GM19324 (cell line): ENCODE data around the gene CACNA1H.
"Not testable (repeated sequence)": the region's sequence is repeated elsewhere in the genome, so short reads cannot be mapped to it uniquely, and the experiment has no call there.

Experiments used
- ATAC-seq: cut with Tn5 transposase; IDR thresholded peaks from one replicate; pipeline ENCODE4 v1.9.1; 2021; ENCODE audit warnings: mild to moderate bottlenecking, moderate library complexity; ENCODE audit not compliant: unreplicated experiment, low FRiP score

CACNA1H gene

DNA sequence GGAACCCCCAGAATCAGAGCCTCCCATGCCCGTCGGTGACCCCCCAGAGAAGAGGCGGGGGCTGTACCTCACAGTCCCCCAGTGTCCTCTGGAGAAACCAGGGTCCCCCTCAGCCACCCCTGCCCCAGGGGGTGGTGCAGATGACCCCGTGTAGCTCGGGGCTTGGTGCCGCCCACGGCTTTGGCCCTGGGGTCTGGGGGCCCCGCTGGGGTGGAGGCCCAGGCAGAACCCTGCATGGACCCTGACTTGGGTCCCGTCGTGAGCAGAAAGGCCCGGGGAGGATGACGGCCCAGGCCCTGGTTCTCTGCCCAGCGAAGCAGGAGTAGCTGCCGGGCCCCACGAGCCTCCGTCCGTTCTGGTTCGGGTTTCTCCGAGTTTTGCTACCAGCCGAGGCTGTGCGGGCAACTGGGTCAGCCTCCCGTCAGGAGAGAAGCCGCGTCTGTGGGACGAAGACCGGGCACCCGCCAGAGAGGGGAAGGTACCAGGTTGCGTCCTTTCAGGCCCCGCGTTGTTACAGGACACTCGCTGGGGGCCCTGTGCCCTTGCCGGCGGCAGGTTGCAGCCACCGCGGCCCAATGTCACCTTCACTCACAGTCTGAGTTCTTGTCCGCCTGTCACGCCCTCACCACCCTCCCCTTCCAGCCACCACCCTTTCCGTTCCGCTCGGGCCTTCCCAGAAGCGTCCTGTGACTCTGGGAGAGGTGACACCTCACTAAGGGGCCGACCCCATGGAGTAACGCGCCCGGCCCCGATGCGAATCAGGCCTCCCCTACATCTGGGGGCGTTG is 68.1 kb downstream of the CACNA1H start:
- no peak for ATAC-seq

DNA sequence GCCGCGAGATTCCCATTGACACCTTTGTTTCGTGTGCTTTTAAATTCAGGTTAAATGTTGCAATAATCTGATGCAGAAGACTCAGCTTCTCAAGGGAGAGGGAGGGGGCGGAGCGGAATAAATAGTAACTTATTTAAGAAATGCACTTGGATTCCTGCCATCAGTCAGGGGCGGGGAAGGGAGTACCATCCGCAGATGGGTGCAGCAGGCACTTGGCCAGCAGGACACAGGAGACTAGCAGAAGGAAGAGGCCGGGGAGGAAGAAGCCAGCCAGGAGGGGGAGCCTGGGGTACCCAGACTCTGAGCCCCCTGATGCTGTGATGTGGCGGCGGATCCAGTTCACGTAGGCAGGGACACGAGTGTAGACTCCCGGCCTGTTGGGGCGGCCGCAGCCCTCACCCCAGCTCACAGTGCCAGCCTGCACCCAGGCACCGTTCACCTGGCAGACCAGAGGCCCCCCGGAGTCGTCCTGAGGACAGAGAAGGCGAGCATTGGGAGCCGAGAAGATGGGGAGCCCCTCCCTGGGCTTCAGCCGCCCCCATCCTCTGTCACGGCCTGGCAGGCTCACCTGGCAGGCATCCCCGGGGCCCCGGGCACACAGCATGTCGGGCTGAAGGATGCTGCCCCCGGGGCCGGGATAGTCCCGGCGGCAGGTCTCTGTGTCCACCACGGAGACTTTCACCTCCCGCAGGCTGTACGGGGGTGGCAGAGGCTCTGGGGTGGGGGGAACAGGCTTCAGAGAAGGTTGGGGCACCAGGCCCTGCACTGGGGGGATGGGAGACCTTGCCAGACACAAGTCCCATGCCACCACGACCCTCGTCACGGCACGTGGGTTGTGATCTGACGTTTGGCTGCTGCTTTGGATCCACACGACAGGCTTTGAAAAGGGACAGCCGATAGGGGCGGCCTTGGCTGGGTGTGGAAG is 69.0 kb downstream of the CACNA1H start:
- no peak for ATAC-seq

DNA sequence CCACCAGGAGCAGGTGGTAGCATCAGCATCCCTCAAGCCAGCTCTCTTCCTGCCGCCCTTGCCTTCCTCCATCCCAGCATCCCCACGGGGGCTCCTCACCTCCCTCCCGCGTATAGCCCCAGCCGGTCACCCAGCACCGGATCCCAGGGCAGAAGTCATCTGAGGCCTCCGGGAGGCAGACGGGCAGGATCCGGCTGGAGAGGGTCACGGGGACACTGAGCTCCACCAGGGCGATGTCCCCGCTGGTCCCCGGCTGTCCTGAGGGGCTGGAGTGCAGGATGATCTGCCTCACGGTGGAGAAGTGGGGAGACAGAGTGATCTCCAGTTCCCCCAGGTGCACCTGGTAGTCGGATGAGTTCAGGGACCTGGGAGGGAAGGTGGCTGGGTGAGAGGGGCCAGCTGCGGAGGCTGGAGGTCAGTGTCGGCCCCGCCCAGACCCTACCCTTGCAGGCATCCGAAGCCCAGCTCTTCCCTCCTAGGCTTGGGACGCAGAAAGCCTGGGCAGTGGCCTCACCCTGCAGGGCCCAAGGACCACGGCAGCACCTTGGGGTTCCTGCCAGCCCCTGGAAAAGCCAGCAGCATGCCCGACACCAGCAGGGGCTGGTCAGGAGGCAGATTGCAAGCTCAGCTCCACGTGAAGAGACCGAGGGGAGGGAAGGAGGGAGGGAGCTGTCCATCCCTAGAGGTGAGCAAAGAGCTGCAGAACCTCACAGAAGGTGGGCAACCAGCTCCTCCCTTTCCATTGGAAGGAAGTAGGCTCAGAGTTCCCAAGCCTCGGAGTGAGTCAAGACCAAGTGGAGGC is 69.8 kb downstream of the CACNA1H start:
- no peak for ATAC-seq

- no peak for ATAC-seq
Observed at GRCh38 chr16:1223355-1224214, 70.7 kb downstream of the CACNA1H start.

- no peak for ATAC-seq
Observed at GRCh38 chr16:1224558-1224957, 71.7 kb downstream of the CACNA1H start.

DNA sequence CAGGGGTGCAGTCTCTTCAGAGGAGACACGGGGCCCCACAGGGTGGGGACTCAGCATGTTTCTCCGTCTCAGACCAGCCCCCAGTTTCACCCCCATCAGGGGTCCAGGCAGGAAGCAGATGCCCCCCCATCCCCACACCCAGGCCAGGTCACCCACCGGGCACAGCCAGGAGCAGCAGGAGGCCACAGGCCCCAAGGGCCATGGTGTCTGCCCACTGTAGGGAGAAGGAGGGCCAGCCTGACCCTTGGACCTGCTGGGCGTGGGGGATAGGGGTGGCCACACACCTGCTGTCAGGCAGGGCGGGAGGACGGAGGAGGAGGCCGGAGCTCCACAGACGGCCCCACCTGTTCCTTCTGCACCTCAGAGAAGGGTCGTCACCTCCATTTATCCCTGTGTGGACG is 72.1 kb downstream of the CACNA1H start, which contains the start of gene TPSG1:
TPSG1 (minus strand) TSS at position 218 of the 401 bp plus-strand sequence; CDS start at position 202, 16 bp downstream.
- ATAC-seq: no peak

DNA sequence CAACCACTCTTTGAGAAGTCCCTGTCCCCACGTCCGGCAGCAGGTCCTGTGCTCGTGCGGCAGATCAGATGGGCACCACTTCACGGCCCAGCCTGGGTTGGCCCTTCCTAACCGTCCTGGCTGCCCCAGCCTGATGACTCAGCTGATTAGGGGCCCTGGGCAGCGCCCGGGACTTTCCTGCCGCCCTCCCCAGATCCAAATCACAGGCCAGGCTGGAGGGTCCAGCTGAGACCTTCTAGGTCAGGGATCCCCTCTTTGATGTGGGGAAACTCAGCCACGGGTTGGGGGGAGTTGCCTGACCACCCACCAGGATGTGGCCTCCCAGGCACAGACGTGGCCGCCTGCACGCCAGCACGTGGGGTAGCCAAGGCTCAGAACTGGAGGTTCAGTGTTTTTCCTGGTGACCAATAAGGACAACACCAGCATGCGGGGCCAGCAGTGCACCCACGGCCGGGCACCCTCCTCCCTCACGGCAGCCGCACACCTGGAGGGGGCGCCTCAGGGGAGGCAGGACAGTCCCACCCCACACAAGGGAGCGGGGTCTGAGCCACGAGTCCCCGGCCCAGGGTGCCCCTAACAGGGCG is 72.9 kb downstream of the CACNA1H start:
- not testable (repeated sequence) for ATAC-seq

- ATAC-seq: not testable (repeated sequence)
Observed at GRCh38 chr16:1226692-1227091, 73.8 kb downstream of the CACNA1H start.

- ATAC-seq: not testable (repeated sequence)
Observed at GRCh38 chr16:1228227-1228626, 75.3 kb downstream of the CACNA1H start.

DNA sequence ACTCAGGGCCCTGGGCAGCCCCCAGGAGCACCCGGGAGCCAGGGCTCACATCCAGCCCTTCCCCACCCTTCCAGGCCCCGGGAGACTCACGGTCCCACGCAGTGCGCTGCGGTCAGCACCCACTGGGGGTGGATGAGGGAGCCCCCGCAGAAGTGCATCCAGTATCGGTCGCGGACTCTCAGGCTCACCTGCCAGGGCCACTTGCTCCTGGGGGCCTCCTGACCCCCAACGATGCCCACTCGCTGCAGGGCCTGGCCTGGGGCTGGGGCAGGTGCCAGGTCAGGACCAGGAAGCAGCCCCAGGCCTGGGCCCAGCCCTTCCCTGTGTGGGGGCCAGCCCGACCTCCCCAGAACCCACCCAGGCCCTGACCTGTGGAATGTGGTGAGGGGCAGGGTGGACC is 76.6 kb downstream of the CACNA1H start:
- not testable (repeated sequence) for ATAC-seq

GRCh38 chr16:1230084-1230470 is 77.2 kb downstream of the CACNA1H start, which contains the start of gene TPSB2:
TSS of gene TPSB2 (minus strand) at chr16:1230184. CDS start at chr16:1229951, 233 bp downstream.
- not testable (repeated sequence) for ATAC-seq

DNA sequence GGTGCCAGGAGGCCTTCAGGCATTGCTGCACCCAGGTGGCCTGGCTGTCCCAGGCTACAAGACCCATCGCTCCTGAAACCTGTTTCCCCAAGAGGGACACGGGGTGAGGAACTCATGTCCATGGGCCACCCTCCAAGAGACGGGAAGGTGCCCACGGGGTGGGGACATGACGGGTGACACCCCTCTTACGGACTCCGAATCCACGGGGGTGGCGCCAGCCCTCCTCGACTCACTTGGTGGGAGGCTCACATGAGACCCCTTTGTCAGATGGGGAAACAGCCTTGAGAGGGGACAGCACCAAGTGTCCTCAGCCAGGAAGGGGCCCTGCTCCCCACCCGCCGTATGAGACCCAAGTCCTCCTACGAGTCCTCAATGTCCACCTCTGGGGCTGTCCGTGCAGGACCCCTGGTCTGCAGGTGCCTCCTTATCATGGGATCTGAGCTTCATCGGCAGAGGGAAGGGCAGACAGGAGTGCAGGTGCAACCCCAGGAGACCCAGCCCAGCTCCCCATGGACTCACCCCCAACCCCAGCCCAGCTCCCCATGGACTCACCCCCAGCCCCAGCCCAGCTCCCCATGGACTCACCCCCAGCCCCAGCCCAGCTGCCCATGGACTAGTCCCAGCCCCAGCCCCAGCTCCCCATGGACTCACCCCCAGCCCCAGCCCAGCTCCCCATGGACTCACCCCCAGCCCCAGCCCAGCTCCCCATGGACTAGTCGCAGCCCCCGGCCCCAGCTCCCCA is 77.7 kb downstream of the CACNA1H start:
- ATAC-seq: not testable (repeated sequence)

DNA sequence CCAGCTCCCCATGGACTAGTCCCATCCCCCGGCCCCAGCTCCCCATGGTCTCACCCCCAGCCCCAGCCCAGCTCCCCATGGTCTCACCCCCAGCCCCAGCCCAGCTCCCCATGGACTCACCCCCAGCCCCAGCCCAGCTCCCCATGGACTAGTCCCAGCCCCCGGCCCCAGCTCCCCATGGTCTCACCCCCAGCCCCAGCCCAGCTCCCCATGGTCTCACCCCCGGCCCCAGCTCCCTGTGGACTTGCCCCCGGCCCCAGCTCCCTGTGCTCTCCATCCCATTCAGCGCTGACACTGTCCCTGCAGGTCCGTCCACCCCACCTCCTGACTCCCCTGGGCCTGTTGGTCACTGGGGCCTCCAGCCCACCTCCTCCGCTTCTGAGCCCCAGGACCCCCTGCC is 78.4 kb downstream of the CACNA1H start:
- not testable (repeated sequence) for ATAC-seq

DNA sequence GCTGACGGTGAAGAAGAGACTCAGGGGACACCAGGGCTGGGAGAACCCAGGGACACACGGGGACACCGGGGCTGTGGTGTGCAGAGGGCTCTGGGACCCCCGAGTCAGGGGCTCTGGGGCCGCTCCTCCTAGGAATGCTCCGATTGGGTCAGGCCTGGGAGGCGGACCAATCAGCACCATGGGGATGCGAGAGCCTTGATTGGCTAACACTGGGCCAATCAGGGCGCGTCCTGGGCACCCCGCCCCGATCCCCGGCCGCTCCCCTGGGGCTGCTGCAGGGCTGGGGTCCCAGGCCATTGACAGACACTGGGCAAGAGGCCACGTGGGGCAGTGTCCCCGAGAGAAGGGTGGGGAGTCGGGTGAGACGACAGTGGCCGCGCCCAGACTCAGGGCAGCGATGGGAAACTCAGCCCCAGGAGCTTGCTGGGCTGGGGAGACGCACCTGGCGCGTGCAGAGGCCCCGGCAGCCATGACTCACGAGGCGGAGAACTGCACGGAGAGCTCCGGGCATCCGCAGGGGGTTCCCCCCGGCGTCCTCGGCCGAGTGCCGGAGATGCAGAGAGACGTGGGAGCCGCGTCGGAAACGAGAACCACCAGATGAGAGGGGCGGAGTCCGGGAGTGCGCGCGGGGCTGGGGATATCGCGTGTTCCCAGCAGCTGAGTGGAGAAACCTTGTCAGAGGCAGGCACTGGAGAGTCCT is 79.3 kb downstream of the CACNA1H start:
- not testable (repeated sequence) for ATAC-seq

DNA sequence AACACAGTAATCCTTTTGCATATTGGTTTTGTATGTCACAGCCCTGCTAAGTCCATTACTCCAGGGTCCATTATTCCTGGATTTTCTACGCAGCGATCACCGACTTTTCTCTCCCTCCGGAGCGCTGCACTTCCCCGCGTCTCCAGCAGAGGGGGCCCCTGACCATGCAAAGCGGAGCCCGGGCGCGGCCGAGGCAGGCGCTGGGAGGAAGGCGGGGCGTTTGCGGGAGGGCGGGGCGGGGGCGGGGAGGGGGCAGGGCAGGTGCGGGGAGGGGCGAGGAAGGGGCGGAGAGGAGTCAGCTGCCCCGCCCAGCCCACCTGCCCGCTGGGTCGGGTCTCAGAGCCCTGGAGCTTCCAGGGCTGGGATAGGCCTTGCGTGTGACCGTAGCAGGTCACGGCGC is 83.8 kb downstream of the CACNA1H start:
- not testable (repeated sequence) for ATAC-seq

DNA sequence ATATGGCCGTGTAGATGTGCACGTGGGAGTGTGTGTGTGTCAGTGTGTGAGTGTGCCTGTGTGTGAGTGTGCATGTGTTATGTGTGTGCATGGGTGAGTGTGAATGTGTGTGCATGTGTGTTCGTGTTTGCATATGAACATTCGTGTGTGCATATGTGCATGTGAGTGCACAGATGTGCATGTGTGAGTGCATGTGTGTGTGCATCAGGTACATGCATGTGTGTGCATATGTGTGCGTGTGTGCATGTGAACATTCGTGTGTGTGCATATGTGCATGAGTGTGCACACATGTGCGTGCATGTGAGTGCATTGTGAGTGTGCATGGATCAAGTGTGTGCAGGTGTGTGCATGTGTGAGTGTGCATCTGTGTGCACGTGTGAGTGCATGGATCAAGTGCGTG is 85.1 kb downstream of the CACNA1H start:
- ATAC-seq: no peak

- ATAC-seq: not testable (repeated sequence)
Observed at GRCh38 chr16:1238909-1239308, 86.0 kb downstream of the CACNA1H start.

- not testable (repeated sequence) for ATAC-seq
Observed at GRCh38 chr16:1239575-1239974, 86.7 kb downstream of the CACNA1H start.
